Measurements from ENCODE around the gene KIAA0586. TPM values are rescaled to one million over a fixed set of nuclear protein-coding genes. Genes with fewer than 3 reads are reported as not detected.
"Not testable (repeated sequence)": the region's sequence is repeated elsewhere in the genome, so short reads cannot be mapped to it uniquely, and the experiment has no call there.

Gene KIAA0586
- polyA plus RNA-seq, 1 donor: 13.0 TPM

DNA sequence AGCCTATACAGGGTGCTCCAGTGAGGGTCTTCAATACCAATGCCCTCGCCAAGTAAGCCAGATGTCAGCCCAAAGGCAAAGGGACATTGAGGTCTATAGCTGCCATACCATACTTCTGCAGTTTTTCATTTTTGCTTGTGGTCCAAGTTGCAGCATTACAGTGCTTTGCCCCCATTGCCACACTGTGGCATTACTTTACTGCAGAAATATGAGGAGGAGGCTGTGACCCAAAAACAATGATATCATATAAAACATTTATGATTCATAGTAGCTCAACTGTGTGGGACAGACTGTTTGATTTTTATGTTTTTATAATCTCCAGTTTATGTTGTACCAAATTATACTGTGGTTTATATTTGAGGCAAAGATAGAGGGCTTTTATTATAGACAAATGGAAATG lies 64.1 kb downstream of the KIAA0586 start:
- H3K4me3 ChIP-seq (ENCODE audit: low read length): no peak overlapping the region
- no peaks in the 10 kb centered on the region for H3K27me3 ChIP-seq (ENCODE audit: control insufficient read depth, insufficient read depth, low read length)
- peaks cover 24% of the 10 kb centered on the region for H3K36me3 ChIP-seq (ENCODE audit: control insufficient read depth, insufficient read depth, low read length)
- DNase-seq: no peak
- no peaks in the 10 kb centered on the region for H3K9me3 ChIP-seq (ENCODE audit: control insufficient read depth, low read depth, low read length)
- WGBS (ENCODE audit: insufficient coverage, low lambda C conversion rate): no CpG with 5 or more reads among the region's 1 CpG
- H3K4me1 ChIP-seq (ENCODE audit: control insufficient read depth, insufficient read depth, low read length): no peaks in the 10 kb centered on the region
- no peak overlapping the region for H3K27ac ChIP-seq (ENCODE audit: low read length)

DNA sequence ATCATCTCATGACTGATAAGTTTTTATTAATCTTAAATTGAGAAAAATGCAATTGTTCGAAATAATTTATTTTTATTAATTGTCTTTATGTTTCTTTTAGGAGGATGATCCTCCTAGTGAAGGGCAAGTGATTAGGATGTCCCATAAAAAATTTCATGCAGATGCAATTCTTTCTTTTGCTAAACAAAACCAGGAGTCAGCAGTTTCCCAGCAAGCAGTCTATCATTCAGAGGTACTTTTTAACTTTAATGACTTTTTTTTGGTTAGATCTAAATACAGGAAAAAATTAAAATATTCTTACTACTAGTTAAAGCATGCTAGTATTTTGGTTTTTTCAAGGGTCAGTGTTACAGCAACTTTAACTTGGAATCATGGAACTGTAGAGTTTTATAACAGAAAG lies 64.5 kb downstream of the KIAA0586 start:
- DNase-seq: no peak
- no peaks in the 10 kb centered on the region for H3K9me3 ChIP-seq (ENCODE audit: control insufficient read depth, low read depth, low read length)
- no peak overlapping the region for H3K27ac ChIP-seq (ENCODE audit: low read length)
- H3K36me3 ChIP-seq (ENCODE audit: control insufficient read depth, insufficient read depth, low read length): peaks cover 21% of the 10 kb centered on the region
- H3K4me1 ChIP-seq (ENCODE audit: control insufficient read depth, insufficient read depth, low read length): no peaks in the 10 kb centered on the region
- no peaks in the 10 kb centered on the region for H3K27me3 ChIP-seq (ENCODE audit: control insufficient read depth, insufficient read depth, low read length)
- WGBS (ENCODE audit: insufficient coverage, low lambda C conversion rate): 89% methylated on average over 1 of the region's 1 CpG
- no peak overlapping the region for H3K4me3 ChIP-seq (ENCODE audit: low read length)

DNA sequence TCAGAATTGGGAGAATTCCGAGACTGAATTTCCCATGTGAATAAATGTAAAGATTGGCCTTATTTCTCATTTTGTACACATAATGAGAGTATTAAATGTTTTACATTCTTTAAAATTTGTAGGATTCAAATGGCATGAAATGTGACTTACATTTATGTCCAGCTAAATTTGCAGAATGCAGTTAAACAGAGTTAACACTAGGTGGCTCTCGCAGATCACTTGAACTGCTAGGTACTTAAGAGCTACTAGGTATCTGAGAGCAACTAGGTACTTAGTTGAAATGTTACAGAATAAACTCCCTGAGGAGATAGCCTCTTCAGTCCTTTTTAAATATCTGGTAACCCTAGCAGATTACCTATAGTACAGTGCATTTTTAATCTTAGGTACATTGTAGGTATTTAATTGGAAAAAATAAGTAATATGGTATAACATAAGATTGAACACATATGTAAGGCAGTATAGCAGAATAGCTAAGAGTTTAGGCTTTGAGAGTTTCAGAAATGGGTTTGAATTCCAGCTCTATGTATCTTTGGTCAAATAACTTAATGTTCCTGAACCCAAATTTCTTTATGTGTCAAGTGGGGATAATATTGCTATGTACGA lies 73.8 kb downstream of the KIAA0586 start:
- peak; percentile 27 to 39 for DNase-seq
- Histone ChIP-seq H3K9me3 (ENCODE audit: control insufficient read depth, low read depth, low read length) (no peaks in the 10 kb centered on the region), H3K4me3 (ENCODE audit: low read length) (no peak overlapping the region), H3K36me3 (ENCODE audit: control insufficient read depth, insufficient read depth, low read length) (peaks cover 11% of the 10 kb centered on the region), H3K4me1 (ENCODE audit: control insufficient read depth, insufficient read depth, low read length) (no peaks in the 10 kb centered on the region), H3K27me3 (ENCODE audit: control insufficient read depth, insufficient read depth, low read length) (no peaks in the 10 kb centered on the region), H3K27ac (ENCODE audit: low read length) (no peak overlapping the region)
- WGBS (ENCODE audit: insufficient coverage, low lambda C conversion rate): 14% methylated on average over 1 of the region's 3 CpGs

DNA sequence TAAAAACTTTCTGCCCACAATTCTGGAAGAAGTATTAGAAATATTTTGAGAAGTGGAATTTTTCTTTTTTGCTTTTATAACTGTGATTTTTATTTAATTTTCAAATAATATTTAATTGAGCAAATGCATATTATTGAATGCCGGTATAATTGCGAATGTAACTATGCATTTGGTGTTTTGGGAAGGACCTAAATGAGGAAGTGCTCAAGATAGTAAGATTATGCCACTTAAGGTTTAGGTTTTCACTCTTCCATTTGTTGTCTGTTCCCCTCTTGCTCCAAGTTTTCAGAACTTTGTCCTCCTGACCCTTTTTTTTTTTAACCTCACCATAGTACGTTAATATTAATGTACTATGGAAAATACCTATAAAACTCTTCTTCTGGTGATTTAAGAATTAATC lies 85.8 kb downstream of the KIAA0586 start:
- no CpG with 5 or more reads among the region's 3 CpGs for WGBS (ENCODE audit: insufficient coverage, low lambda C conversion rate)
- DNase-seq: no peak
- peaks cover 9% of the 10 kb centered on the region for H3K36me3 ChIP-seq (ENCODE audit: control insufficient read depth, insufficient read depth, low read length)
- no peak overlapping the region for H3K4me3 ChIP-seq (ENCODE audit: low read length)
- H3K27ac ChIP-seq (ENCODE audit: low read length): no peak overlapping the region
- H3K4me1 ChIP-seq (ENCODE audit: control insufficient read depth, insufficient read depth, low read length): no peaks in the 10 kb centered on the region
- no peaks in the 10 kb centered on the region for H3K27me3 ChIP-seq (ENCODE audit: control insufficient read depth, insufficient read depth, low read length)
- no peaks in the 10 kb centered on the region for H3K9me3 ChIP-seq (ENCODE audit: control insufficient read depth, low read depth, low read length)

DNA sequence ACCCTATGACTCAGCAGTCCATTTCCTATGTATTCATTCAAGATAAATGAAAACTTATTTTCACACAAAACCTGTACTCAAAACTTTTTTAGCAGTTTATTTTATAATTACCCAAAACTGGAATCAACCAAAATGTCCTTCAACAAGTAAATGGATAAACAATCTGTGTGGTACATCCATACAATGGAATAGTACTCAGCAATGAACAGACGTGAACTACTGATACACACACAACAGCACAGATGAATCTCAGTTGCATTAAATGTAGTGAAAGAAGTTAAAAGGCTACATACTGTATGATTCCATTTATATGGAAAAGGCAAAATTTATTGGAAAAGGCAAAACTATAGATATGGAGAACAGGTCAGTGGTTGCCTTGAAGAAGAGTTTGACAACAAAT lies 90.1 kb downstream of the KIAA0586 start:
- Histone ChIP-seq H3K27ac (ENCODE audit: low read length) (no peak overlapping the region), H3K36me3 (ENCODE audit: control insufficient read depth, insufficient read depth, low read length) (peaks cover 10% of the 10 kb centered on the region), H3K9me3 (ENCODE audit: control insufficient read depth, low read depth, low read length) (no peaks in the 10 kb centered on the region), H3K4me3 (ENCODE audit: low read length) (no peak overlapping the region), H3K27me3 (ENCODE audit: control insufficient read depth, insufficient read depth, low read length) (no peaks in the 10 kb centered on the region), H3K4me1 (ENCODE audit: control insufficient read depth, insufficient read depth, low read length) (no peaks in the 10 kb centered on the region)
- DNase-seq: no peak
- no CpG with 5 or more reads among the region's 1 CpG for WGBS (ENCODE audit: insufficient coverage, low lambda C conversion rate)

DNA sequence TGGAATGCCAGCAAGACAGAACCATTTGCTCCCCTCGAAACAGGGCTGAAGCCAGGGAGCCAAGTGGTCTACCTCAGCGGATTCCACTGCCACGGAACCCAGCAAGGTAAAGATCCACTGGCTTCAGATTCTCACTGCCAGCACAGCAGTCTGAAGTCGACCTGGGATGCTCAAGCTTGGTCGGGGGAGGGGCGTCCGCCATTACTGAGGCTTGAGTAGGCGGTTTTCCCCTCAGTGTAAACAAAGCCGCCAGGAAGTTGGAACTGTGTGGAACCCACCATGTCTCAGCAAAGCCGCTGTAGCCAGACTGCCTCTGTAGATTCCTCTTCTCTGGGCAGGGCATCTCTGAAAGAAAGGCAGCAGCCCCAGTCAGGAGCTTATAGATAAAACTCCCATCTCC lies 98.2 kb downstream of the KIAA0586 start:
- H3K36me3 ChIP-seq (ENCODE audit: control insufficient read depth, insufficient read depth, low read length); H3K4me3 ChIP-seq (ENCODE audit: low read length); H3K27ac ChIP-seq (ENCODE audit: low read length); H3K27me3 ChIP-seq (ENCODE audit: control insufficient read depth, insufficient read depth, low read length); H3K4me1 ChIP-seq (ENCODE audit: control insufficient read depth, insufficient read depth, low read length); H3K9me3 ChIP-seq (ENCODE audit: control insufficient read depth, low read depth, low read length); DNase-seq: not testable (repeated sequence)
- WGBS (ENCODE audit: insufficient coverage, low lambda C conversion rate): no CpG with 5 or more reads among the region's 10 CpGs

DNA sequence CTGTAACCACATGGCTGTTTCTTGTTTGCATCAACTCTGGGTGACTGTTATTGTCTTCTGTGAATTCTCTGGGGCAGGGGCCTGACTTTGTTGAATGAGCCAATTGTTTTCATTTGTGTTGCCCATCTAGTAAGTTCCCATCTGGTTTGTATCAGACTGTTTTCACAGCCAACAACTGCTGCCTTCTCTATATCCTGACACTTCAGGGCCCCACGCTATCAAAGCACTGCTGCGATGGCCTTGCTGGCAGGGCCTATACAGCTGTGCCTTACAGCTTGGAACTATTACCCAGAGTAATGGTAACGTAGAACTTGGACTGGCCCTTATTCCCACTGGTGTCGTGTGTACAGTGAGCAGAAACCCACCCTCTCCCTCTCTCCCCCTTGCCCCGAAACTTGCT lies 105.9 kb downstream of the KIAA0586 start:
- no peak overlapping the region for H3K27ac ChIP-seq (ENCODE audit: low read length)
- peaks cover 4% of the 10 kb centered on the region for H3K4me1 ChIP-seq (ENCODE audit: control insufficient read depth, insufficient read depth, low read length)
- DNase-seq: peak; percentile 17 to 19
- no peaks in the 10 kb centered on the region for H3K27me3 ChIP-seq (ENCODE audit: control insufficient read depth, insufficient read depth, low read length)
- H3K9me3 ChIP-seq (ENCODE audit: control insufficient read depth, low read depth, low read length): no peaks in the 10 kb centered on the region
- no peak overlapping the region for H3K4me3 ChIP-seq (ENCODE audit: low read length)
- no peaks in the 10 kb centered on the region for H3K36me3 ChIP-seq (ENCODE audit: control insufficient read depth, insufficient read depth, low read length)
- WGBS (ENCODE audit: insufficient coverage, low lambda C conversion rate): 80% methylated on average over 1 of the region's 5 CpGs

DNA sequence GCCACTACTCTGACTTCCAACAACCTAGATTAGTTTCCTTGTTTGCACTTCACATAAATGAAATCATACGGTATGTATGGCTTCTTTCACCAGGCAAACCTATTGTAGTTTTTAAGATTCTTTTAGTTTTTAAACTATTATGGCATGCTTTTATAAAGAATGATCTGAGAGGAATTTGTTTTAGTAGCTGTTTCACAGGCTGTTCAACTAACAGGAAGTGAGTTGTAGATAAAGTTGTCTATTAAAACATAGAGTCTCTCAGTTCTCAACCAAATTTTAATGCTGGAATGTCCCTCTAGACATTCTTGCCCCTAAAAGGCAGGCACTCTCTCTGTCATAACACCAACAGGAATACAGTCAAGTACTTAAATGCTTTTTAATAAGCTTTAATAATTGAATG lies 107.5 kb downstream of the KIAA0586 start:
- DNase-seq: no peak
- Histone ChIP-seq H3K9me3 (ENCODE audit: control insufficient read depth, low read depth, low read length) (no peaks in the 10 kb centered on the region), H3K36me3 (ENCODE audit: control insufficient read depth, insufficient read depth, low read length) (no peaks in the 10 kb centered on the region), H3K4me3 (ENCODE audit: low read length) (no peak overlapping the region), H3K4me1 (ENCODE audit: control insufficient read depth, insufficient read depth, low read length) (peaks cover 4% of the 10 kb centered on the region), H3K27me3 (ENCODE audit: control insufficient read depth, insufficient read depth, low read length) (no peaks in the 10 kb centered on the region), H3K27ac (ENCODE audit: low read length) (no peak overlapping the region)
- no CpG with 5 or more reads among the region's 1 CpG for WGBS (ENCODE audit: insufficient coverage, low lambda C conversion rate)

DNA sequence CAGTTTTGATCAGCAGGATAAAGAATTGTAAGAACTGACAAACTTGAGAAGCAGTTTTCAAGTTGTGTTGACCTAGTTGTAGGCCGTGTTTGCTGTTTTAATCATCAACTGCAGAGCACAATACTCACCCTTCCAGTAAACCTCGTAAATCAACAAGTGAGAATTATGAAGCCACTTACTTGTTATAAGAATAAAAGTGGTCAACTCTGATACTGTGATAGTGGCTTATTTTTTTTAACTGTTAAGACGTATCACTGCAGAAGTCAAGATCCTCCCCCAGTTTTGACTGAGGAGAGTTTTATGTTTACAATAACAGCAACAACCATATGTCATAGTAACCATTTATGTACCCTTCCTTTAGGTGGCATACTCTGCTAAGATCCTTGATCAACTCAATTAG lies 109.5 kb downstream of the KIAA0586 start:
- no peak overlapping the region for H3K27ac ChIP-seq (ENCODE audit: low read length)
- WGBS (ENCODE audit: insufficient coverage, low lambda C conversion rate): no CpG with 5 or more reads among the region's 3 CpGs
- no peak for DNase-seq
- H3K4me3 ChIP-seq (ENCODE audit: low read length): no peak overlapping the region
- peaks cover 4% of the 10 kb centered on the region for H3K4me1 ChIP-seq (ENCODE audit: control insufficient read depth, insufficient read depth, low read length)
- no peaks in the 10 kb centered on the region for H3K27me3 ChIP-seq (ENCODE audit: control insufficient read depth, insufficient read depth, low read length)
- H3K9me3 ChIP-seq (ENCODE audit: control insufficient read depth, low read depth, low read length): no peaks in the 10 kb centered on the region
- H3K36me3 ChIP-seq (ENCODE audit: control insufficient read depth, insufficient read depth, low read length): no peaks in the 10 kb centered on the region

DNA sequence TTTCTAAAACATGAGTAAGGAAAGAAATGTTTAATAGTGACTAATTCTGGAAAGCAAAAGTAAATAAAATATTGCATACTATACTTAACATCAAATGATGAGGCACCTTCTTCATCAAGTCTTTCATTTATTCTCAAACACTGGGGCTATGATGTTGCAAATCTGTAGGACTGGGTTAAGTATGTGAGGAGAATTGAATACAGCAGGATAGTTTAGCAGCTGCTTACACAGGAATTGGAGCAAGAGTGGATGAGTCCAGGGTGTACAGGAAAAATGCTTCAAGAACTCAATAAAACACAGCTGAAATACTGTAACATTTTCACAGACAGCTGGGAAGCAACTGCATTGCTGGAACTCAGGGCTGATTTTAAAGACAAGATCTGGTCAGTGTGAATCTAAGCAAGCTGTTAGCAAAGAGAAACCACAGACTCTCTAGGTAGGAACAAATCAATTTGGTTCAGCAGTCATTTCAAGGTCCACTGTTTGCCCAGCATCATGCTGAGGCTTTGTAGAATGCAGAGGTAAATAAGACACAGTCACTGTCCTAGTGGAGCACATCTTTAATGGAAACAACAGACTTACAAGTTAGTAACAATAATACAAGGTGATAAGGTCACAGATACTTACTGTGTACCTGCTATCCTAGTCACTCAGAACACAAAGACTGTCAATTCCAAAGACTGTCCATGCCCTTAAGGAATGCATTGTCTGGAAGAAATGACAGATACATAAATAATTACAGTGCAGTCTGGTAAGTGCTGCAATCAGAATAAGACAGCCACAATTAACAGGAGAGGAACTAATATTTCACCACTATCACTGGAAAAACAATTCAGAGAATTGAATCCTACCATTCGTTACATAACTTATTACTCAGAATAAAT lies 113.5 kb downstream of the KIAA0586 start:
- no peaks in the 10 kb centered on the region for H3K36me3 ChIP-seq (ENCODE audit: control insufficient read depth, insufficient read depth, low read length)
- DNase-seq: no peak

DNA sequence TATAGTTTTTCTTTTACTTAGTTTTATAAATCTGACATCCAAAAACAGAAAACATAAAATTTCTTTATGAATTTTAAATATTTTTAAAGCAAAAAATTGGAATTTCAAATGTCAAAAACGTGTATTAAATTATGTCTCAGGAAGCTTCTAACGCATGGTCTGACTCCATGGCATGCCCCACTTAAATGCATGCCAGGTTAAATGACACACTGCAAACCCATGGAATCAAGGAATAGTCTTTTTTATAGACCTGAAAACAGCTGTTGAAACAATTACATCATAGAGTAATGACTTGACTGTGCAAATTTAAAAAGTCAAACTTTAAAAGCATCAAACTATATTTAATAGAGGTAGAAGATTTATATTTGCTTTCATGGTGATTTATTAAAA lies 114.1 kb downstream of the KIAA0586 start:
- no peak overlapping the region for H3K27ac ChIP-seq (ENCODE audit: low read length)
- H3K4me3 ChIP-seq (ENCODE audit: low read length): no peak overlapping the region
- no CpG with 5 or more reads among the region's 2 CpGs for WGBS (ENCODE audit: insufficient coverage, low lambda C conversion rate)
- no peaks in the 10 kb centered on the region for H3K9me3 ChIP-seq (ENCODE audit: control insufficient read depth, low read depth, low read length)
- no peaks in the 10 kb centered on the region for H3K27me3 ChIP-seq (ENCODE audit: control insufficient read depth, insufficient read depth, low read length)
- no peak for DNase-seq
- no peaks in the 10 kb centered on the region for H3K36me3 ChIP-seq (ENCODE audit: control insufficient read depth, insufficient read depth, low read length)
- H3K4me1 ChIP-seq (ENCODE audit: control insufficient read depth, insufficient read depth, low read length): no peaks in the 10 kb centered on the region

More for the DNA sequence above, 113.5 kb downstream of the KIAA0586 start:
- H3K4me3 ChIP-seq (ENCODE audit: low read length): no peak overlapping the region
- no peaks in the 10 kb centered on the region for H3K27me3 ChIP-seq (ENCODE audit: control insufficient read depth, insufficient read depth, low read length)
- H3K27ac ChIP-seq (ENCODE audit: low read length): no peak overlapping the region
- WGBS (ENCODE audit: insufficient coverage, low lambda C conversion rate): 100% methylated on average over 1 of the region's 1 CpG
- H3K4me1 ChIP-seq (ENCODE audit: control insufficient read depth, insufficient read depth, low read length): no peaks in the 10 kb centered on the region
- no peaks in the 10 kb centered on the region for H3K9me3 ChIP-seq (ENCODE audit: control insufficient read depth, low read depth, low read length)

Data from large intestine (tissue), 3 donors.